ENCODE measurements around the gene ASPSCR1. TPM values are rescaled to one million over a fixed set of nuclear protein-coding genes. Genes with fewer than 3 reads are reported as not detected.

Gene ASPSCR1, protein sequence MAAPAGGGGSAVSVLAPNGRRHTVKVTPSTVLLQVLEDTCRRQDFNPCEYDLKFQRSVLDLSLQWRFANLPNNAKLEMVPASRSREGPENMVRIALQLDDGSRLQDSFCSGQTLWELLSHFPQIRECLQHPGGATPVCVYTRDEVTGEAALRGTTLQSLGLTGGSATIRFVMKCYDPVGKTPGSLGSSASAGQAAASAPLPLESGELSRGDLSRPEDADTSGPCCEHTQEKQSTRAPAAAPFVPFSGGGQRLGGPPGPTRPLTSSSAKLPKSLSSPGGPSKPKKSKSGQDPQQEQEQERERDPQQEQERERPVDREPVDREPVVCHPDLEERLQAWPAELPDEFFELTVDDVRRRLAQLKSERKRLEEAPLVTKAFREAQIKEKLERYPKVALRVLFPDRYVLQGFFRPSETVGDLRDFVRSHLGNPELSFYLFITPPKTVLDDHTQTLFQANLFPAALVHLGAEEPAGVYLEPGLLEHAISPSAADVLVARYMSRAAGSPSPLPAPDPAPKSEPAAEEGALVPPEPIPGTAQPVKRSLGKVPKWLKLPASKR
- 116 TPM for polyA plus RNA-seq (2012; ENCODE audit: insufficient read length, low read depth)

DNA sequence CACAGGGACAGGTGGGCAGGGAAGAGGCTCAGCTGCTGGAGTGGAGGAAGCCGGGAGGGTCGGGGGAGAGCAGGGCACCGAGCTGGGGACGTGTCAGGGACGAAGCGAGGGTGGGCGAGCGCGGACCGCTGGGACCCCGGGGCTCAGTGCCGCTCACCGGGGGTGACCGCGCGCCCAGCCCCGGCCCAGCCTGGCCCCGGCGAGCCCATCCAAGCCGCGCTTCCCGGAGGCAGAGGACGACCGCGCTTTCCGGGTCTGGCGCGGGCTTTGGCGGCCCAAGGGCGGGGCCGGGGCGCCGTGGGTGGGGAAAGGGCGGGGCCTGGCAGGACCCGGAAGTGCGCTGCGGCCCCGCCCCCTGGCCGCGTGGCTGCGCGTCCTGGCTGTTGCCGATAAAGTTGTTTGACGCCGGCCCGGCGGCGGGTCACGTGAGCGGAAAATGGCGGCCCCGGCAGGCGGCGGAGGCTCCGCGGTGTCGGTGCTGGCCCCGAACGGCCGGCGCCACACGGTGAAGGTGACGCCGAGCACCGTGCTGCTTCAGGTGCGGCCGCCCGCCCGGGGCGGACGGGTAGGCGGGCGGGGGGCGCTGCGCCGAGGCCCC lies at the start of gene ASPSCR1:
TSS of gene ASPSCR1 (plus strand) at position 419 of the 598 bp plus-strand sequence. CDS start at position 437, 18 bp downstream.
- peak; percentile 93 for TF ChIP-seq FOXP2 (optimal IDR thresholded peaks at IDR 0.05; ENCODE audit: borderline replicate concordance, extremely low read depth, extremely low read length, insufficient read depth)
- peak; percentile 88; the same call in 1 of the 2 replicates for TF ChIP-seq TAF1 (IDR thresholded peaks at IDR 0.05; ENCODE audit: borderline replicate concordance, insufficient read depth, low read length)
- peak; percentile 92 for TF ChIP-seq SIN3A (IDR thresholded peaks at IDR 0.05; ENCODE audit: borderline replicate concordance, insufficient read depth, low read length)
- TF ChIP-seq, protein P1, sequence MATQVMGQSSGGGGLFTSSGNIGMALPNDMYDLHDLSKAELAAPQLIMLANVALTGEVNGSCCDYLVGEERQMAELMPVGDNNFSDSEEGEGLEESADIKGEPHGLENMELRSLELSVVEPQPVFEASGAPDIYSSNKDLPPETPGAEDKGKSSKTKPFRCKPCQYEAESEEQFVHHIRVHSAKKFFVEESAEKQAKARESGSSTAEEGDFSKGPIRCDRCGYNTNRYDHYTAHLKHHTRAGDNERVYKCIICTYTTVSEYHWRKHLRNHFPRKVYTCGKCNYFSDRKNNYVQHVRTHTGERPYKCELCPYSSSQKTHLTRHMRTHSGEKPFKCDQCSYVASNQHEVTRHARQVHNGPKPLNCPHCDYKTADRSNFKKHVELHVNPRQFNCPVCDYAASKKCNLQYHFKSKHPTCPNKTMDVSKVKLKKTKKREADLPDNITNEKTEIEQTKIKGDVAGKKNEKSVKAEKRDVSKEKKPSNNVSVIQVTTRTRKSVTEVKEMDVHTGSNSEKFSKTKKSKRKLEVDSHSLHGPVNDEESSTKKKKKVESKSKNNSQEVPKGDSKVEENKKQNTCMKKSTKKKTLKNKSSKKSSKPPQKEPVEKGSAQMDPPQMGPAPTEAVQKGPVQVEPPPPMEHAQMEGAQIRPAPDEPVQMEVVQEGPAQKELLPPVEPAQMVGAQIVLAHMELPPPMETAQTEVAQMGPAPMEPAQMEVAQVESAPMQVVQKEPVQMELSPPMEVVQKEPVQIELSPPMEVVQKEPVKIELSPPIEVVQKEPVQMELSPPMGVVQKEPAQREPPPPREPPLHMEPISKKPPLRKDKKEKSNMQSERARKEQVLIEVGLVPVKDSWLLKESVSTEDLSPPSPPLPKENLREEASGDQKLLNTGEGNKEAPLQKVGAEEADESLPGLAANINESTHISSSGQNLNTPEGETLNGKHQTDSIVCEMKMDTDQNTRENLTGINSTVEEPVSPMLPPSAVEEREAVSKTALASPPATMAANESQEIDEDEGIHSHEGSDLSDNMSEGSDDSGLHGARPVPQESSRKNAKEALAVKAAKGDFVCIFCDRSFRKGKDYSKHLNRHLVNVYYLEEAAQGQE (IDR thresholded peaks at IDR 0.05; ENCODE audit: insufficient read depth in 1 of 2, low read depth in 2 of 2, low read length in 2 of 2), result peak in 1 of 2 experiments; percentile 52; a peak in 1 of 4 replicates
- peak; percentile 94 for TF ChIP-seq POLR2AphosphoS5 (IDR thresholded peaks at IDR 0.05; ENCODE audit: low read depth, low read length)

DNA sequence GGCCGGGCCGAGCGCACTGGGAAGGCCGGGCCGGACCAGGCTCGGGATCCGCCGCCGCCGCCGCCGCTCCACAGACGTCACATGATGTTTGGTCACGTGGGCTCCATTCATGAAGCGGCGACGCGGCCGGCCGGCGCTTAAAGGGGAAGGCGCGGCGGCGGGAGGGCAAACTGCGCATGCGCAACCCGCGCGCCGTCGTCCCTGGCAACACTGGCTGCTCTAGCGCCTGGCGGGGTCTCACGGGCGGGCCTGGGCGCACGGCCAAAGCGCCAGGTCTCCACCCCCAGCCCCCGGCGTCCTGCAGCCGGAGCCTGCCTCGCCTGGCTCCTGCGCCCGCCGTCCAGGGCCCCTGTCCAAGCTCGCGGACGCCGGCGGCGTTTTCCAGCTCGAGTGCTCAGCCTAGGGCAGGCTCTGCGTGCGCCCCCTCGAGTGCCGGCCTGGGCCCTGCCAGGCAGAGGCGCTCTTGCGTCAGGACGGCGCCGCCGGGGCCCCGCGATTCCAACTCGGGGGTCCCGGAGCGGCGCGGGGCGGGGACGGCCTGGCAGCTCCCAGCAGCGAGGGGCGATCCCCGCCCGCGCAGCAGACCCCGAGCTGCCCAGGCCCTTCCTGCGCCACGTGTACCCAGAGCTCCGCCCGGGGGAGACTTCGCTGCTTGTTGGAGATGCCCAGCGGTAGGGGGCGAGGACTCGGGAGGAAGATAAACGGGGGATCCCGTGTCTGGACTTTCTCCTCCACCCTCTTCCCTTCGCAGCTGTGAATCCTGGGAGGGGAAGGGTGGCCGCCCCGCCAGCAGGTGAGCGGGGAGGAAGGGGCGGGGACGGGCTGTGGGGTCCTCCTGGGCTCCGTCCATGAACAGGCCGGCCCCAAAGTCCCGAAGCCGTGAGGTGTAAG lies 49.5 kb upstream of the ASPSCR1 start, which contains the start of gene MAFG:
TSS of gene MAFG (minus strand) at position 83 of the 891 bp plus-strand sequence. CDS start 4,550 bp downstream, outside the sequence.
- TF ChIP-seq TAF1 (IDR thresholded peaks at IDR 0.05; ENCODE audit: borderline replicate concordance, insufficient read depth, low read length) (no peak), FOXP2 (optimal IDR thresholded peaks at IDR 0.05; ENCODE audit: borderline replicate concordance, extremely low read depth, extremely low read length, insufficient read depth) (no peak), SIN3A (IDR thresholded peaks at IDR 0.05; ENCODE audit: borderline replicate concordance, insufficient read depth, low read length) (peak; percentile 82; the same call in 1 of the 2 replicates), POLR2AphosphoS5 (IDR thresholded peaks at IDR 0.05; ENCODE audit: low read depth, low read length) (peak; percentile 60; the same call in 1 of the 2 replicates)

DNA sequence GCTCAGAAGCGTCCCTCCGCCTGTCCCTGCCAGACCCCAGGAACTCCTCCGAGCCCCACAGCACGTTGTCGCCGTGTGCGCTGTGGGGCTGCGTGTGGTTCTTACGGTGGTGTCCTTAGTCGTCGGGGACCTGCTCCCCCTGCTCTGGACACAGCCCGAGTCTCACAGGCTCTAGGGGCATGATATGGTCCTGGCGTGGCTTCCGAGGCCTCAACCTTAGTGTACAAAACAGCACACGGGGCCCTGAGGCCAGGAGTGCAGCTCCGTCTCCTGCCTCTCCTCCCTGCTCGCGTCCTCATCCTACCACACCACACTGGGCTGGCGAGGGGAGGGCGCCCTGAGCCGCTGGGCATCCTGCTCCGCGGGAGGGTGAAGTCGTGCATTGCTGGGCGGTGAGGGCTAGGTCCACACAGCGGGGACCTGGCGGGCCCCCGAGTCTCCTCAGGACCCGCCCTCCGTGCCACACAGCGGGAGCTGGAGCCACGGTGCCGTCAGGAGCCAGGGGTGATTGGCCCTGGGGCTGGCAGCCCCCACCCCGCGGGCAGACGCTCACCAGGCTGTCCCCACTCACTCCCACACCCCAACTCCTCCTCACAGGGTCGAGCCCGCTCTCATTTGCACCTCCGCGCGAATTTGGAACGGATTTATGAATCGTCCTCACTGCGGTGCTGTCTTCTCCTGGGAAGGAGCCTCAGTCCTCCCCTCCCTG lies 48.7 kb upstream of the ASPSCR1 start:
- peak; percentile 72; the same call in 1 of the 2 replicates for TF ChIP-seq SIN3A (IDR thresholded peaks at IDR 0.05; ENCODE audit: borderline replicate concordance, insufficient read depth, low read length)
- TF ChIP-seq FOXP2 (optimal IDR thresholded peaks at IDR 0.05; ENCODE audit: borderline replicate concordance, extremely low read depth, extremely low read length, insufficient read depth), result no peak
- TF ChIP-seq, protein P1 (IDR thresholded peaks at IDR 0.05; ENCODE audit: insufficient read depth in 1 of 2, low read depth in 2 of 2, low read length in 2 of 2), result peak in 1 of 2 experiments; percentile 28; a peak in 1 of 4 replicates
- TF ChIP-seq TAF1 (IDR thresholded peaks at IDR 0.05; ENCODE audit: borderline replicate concordance, insufficient read depth, low read length), result no peak; the same call in 1 of the 2 replicates
- 0 out of 2 replicates have a peak, but pooled peaks have one; percentile 27 for TF ChIP-seq POLR2AphosphoS5 (IDR thresholded peaks at IDR 0.05; ENCODE audit: low read depth, low read length)

DNA sequence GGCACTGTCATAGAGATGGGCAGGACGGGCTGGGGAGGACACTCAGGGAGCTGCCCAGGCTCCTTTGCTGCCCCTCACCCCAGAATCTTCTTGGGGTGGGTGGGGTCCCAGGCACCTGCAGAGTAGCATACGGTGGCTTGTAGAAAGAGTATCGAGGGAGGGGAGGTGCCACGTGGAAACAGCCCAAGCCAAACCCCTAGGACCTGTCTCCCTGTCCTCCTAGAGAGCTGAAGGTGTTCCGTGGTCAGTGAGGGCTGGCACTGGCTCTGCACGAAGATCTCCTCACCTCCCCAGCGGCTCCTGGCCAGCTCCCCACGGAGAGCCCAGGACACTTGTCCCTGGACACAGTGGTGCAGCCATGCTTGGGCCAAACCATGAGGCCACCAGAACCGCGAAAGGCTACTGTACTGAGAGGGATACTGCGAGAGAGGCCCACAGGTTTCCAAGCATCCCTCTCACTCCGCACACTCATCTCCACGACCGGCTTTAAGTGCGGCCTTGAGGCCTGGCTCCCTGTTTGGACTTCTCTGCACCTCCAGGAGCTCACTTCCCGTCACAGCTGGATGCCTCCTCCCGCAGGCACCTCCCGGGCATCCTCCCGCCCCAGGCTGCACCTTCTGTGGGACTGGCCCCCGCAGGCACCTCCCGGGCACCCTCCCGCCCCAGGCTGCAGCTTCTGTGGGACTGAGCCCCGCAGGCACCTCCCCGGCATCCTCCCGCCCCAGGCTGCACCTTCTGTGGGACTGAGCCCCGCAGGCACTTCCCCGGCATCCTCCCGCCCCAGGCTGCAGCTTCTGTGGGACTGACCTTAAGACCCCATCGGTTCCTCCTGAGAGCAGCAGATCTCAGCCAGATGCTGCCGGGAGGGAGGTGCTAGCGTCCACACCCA lies 47.9 kb upstream of the ASPSCR1 start:
- TF ChIP-seq FOXP2 (optimal IDR thresholded peaks at IDR 0.05; ENCODE audit: borderline replicate concordance, extremely low read depth, extremely low read length, insufficient read depth) (no peak), TAF1 (IDR thresholded peaks at IDR 0.05; ENCODE audit: borderline replicate concordance, insufficient read depth, low read length) (no peak)
